Measurements from ENCODE around the gene EIF2A. TPM values are rescaled to one million over a fixed set of nuclear protein-coding genes. Genes with fewer than 3 reads are reported as not detected.

Gene EIF2A
- polyA plus RNA-seq, 3 donors = 48.5 to 88.7 (median 50.8) TPM

GRCh38 chr3:150503402-150504099 is 43.0 kb upstream of the EIF2A start:
- DNase-seq = no peak
- H3K27me3 ChIP-seq (ENCODE audit: control insufficient read depth in 2 of 2, insufficient read depth in 2 of 2, low read length in 2 of 2) = no peaks in the 10 kb centered on the region
- no peak overlapping the region for H3K9ac ChIP-seq (ENCODE audit: insufficient read depth, low read length, poor library complexity, severe bottlenecking)
- Mint-ChIP-seq H3K36me3 (no peaks in the 10 kb centered on the region), H3K27me3 (ENCODE audit: low read depth in 3 of 3) (peaks cover 2 to 7% (median 5%) of the 10 kb centered on the region in 3 donors), H3K27ac (no peak overlapping the region), H3K4me1 (no peaks in the 10 kb centered on the region), H3K4me3 (no peak overlapping the region), H3K9me3 (peaks cover 9 to 23% (median 18%) of the 10 kb centered on the region in 7 donors)
- no peaks in the 10 kb centered on the region for H3K79me2 ChIP-seq (ENCODE audit: insufficient read depth, low read length)
- no peak overlapping the region for H3K27ac ChIP-seq (ENCODE audit: low read depth in 1 of 2, low read length in 2 of 2)
- H2AFZ ChIP-seq (ENCODE audit: insufficient read depth, low read depth, low read length, poor library complexity, severe bottlenecking) = no peak overlapping the region
- 95% methylated on average over 4 of the region's 5 CpGs for WGBS (ENCODE audit: insufficient coverage)
- H3K4me3 ChIP-seq (replicated peaks in 1 of 3; ENCODE audit: low read depth in 2 of 3, low read length in 3 of 3) = no peak overlapping the region
- no peaks in the 10 kb centered on the region for H3K36me3 ChIP-seq (replicated peaks in 1 of 2; ENCODE audit: control insufficient read depth in 1 of 2, insufficient read depth in 2 of 2, low read length in 2 of 2)
- TF ChIP-seq CTCF (IDR thresholded peaks at IDR 0.05) = no peak
- H3K4me1 ChIP-seq (ENCODE audit: control insufficient read depth in 1 of 2, insufficient read depth in 2 of 2, low read length in 2 of 2) = no peaks in the 10 kb centered on the region
- no peak overlapping the region for H3K4me2 ChIP-seq (replicated peaks; ENCODE audit: extremely low read depth, low read length, poor library complexity, severe bottlenecking)
- peaks cover 10 to 11% of the 10 kb centered on the region in 2 donors for H3K9me3 ChIP-seq (replicated peaks in 1 of 2; ENCODE audit: control insufficient read depth in 1 of 2, insufficient read depth in 1 of 2, low read length in 2 of 2)
- H4K20me1 ChIP-seq (ENCODE audit: insufficient read depth, low read length) = no peaks in the 10 kb centered on the region
- intact Hi-C loops (cut with micrococcal nuclease) = no loop called here

GRCh38 chr3:150504483-150504882 is 42.1 kb upstream of the EIF2A start:
- H3K4me2 ChIP-seq (replicated peaks; ENCODE audit: extremely low read depth, low read length, poor library complexity, severe bottlenecking) = no peak overlapping the region
- H3K27me3 Mint-ChIP-seq (ENCODE audit: low read depth in 3 of 3) = peaks cover 2 to 7% (median 5%) of the 10 kb centered on the region in 3 donors
- no peaks in the 10 kb centered on the region for H3K79me2 ChIP-seq (ENCODE audit: insufficient read depth, low read length)
- no peak for TF ChIP-seq CTCF (IDR thresholded peaks at IDR 0.05)
- intact Hi-C loops (cut with micrococcal nuclease) = no loop called here
- no peak overlapping the region for H3K27ac ChIP-seq (ENCODE audit: low read depth in 1 of 2, low read length in 2 of 2)
- no peaks in the 10 kb centered on the region for H3K27me3 ChIP-seq (ENCODE audit: control insufficient read depth in 2 of 2, insufficient read depth in 2 of 2, low read length in 2 of 2)
- no peaks in the 10 kb centered on the region for H4K20me1 ChIP-seq (ENCODE audit: insufficient read depth, low read length)
- peaks cover 10 to 11% of the 10 kb centered on the region in 2 donors for H3K9me3 ChIP-seq (replicated peaks in 1 of 2; ENCODE audit: control insufficient read depth in 1 of 2, insufficient read depth in 1 of 2, low read length in 2 of 2)
- H3K36me3 ChIP-seq (replicated peaks in 1 of 2; ENCODE audit: control insufficient read depth in 1 of 2, insufficient read depth in 2 of 2, low read length in 2 of 2) = no peaks in the 10 kb centered on the region
- no peaks in the 10 kb centered on the region for H3K4me1 Mint-ChIP-seq
- H3K9me3 Mint-ChIP-seq = peaks cover 9 to 23% (median 18%) of the 10 kb centered on the region in 7 donors
- H3K9ac ChIP-seq (ENCODE audit: insufficient read depth, low read length, poor library complexity, severe bottlenecking) = no peak overlapping the region
- H3K4me1 ChIP-seq (ENCODE audit: control insufficient read depth in 1 of 2, insufficient read depth in 2 of 2, low read length in 2 of 2) = no peaks in the 10 kb centered on the region
- DNase-seq = no peak
- H3K36me3 Mint-ChIP-seq = no peaks in the 10 kb centered on the region
- WGBS (ENCODE audit: insufficient coverage) = 84% methylated on average over 3 of the region's 3 CpGs
- no peak overlapping the region for H3K4me3 ChIP-seq (replicated peaks in 1 of 3; ENCODE audit: low read depth in 2 of 3, low read length in 3 of 3)
- H3K27ac Mint-ChIP-seq = peak overlapping the region in 1 of 7 donors; percentile 14
- H2AFZ ChIP-seq (ENCODE audit: insufficient read depth, low read depth, low read length, poor library complexity, severe bottlenecking) = no peak overlapping the region
- no peak overlapping the region for H3K4me3 Mint-ChIP-seq
